Hepatocyte (in vitro differentiated cells): ENCODE measurements around the gene OR2G6. TPM values are rescaled to one million over a fixed set of nuclear protein-coding genes. Genes with fewer than 3 reads are reported as not detected.

Source experiments
- DNase-seq: peaks from one replicate; pipeline ENCODE4 v3.0.0-alpha.2; 2016; ENCODE audit warnings: low spot score
- H2AFZ ChIP-seq: fragments of 200-600 bp; sonication (generic); 2 replicates; pipeline ENCODE4 v1.6.0; 2016; ENCODE audit warnings: antibody characterized with exemption, mild to moderate bottlenecking
- H3K27ac ChIP-seq: fragments of 200-600 bp; sonication (generic); 2 replicates; pipeline ENCODE4 v1.5.1; 2016; ENCODE audit warnings: mild to moderate bottlenecking
- H3K27me3 ChIP-seq: fragments of 200-600 bp; sonication (generic); 2 replicates; pipeline ENCODE4 v1.6.1; 2016
- H3K36me3 ChIP-seq: fragments of 200-600 bp; sonication (generic); replicated peaks from 2 replicates; pipeline ENCODE4 v1.5.1; 2016; ENCODE audit warnings: low read depth; ENCODE audit not compliant: insufficient read depth
- H3K4me1 ChIP-seq: fragments of 200-600 bp; sonication (generic); 2 replicates; pipeline ENCODE4 v1.5.1; 2016; ENCODE audit warnings: mild to moderate bottlenecking, moderate library complexity; ENCODE audit not compliant: insufficient read depth
- H3K4me2 ChIP-seq: fragments of 200-600 bp; sonication (generic); 2 replicates; pipeline ENCODE4 v1.6.0; 2016
- H3K4me3 ChIP-seq: fragments of 200-600 bp; sonication (generic); 2 replicates; pipeline ENCODE4 v1.5.1; 2016; ENCODE audit warnings: mild to moderate bottlenecking
- H3K79me2 ChIP-seq: fragments of 200-600 bp; sonication (generic); 2 replicates; pipeline ENCODE4 v1.6.0; 2017; ENCODE audit warnings: mild to moderate bottlenecking
- H3K9me2 ChIP-seq: fragments of 200-600 bp; sonication (generic); replicated peaks from 2 replicates; pipeline ENCODE4 v1.6.0; 2017; ENCODE audit warnings: mild to moderate bottlenecking; ENCODE audit not compliant: insufficient read depth
- H3K9me3 ChIP-seq: fragments of 200-600 bp; sonication (generic); 2 replicates; pipeline ENCODE4 v1.5.1; 2016; ENCODE audit warnings: low read depth, mild to moderate bottlenecking
- H4K20me1 ChIP-seq: fragments of 200-600 bp; sonication (generic); 2 replicates; pipeline ENCODE4 v1.6.0; 2016; ENCODE audit warnings: mild to moderate bottlenecking; ENCODE audit not compliant: insufficient read depth, poor library complexity, severe bottlenecking
- CTCF ChIP-seq: fragments of 200-600 bp; sonication (generic); IDR thresholded peaks from 2 replicates; pipeline ENCODE4 v1.5.1; 2016; ENCODE audit warnings: antibody characterized with exemption, mild to moderate bottlenecking; ENCODE audit not compliant: poor library complexity
- EZH2 ChIP-seq: fragments of 200-600 bp; sonication (generic); IDR thresholded peaks from 2 replicates; pipeline ENCODE4 v1.6.1; 2016; ENCODE audit warnings: antibody characterized with exemption, mild to moderate bottlenecking, borderline replicate concordance
- EZH2phosphoT487 ChIP-seq: fragments of 200-600 bp; sonication (generic); IDR thresholded peaks from one replicate; pipeline ENCODE4 v1.6.1; 2018; ENCODE audit warnings: antibody characterized with exemption, mild to moderate bottlenecking, low read depth, moderate library complexity; ENCODE audit not compliant: unreplicated experiment, severe bottlenecking
- WGBS: methylation state at CpG from one replicate; pipeline ENCODE4 v1.1.6; 2016; ENCODE audit warnings: low lambda C conversion rate; ENCODE audit errors: missing lambda C conversion rate; 5-methylcytosine and 5-hydroxymethylcytosine counted together
- polyA plus RNA-seq: library from polyadenylated mRNA; unstranded; fragments of >200 nt; fragmentation: Nextera tagmentation; extraction: Ambion mirVana; gene quantifications from 2 replicates; pipeline ENCODE4 v1.2.1, GENCODE V29; 2016
- total RNA-seq: library from RNA; depleted of rRNA; stranded (reverse); fragments of >200 nt; gene quantifications from 2 replicates; pipeline ENCODE4 v1.2.3, GENCODE V29; 2014

Gene OR2G6
- total and polyA plus RNA-seq, 2 experiments from 2014 or later, result not detected

DNA sequence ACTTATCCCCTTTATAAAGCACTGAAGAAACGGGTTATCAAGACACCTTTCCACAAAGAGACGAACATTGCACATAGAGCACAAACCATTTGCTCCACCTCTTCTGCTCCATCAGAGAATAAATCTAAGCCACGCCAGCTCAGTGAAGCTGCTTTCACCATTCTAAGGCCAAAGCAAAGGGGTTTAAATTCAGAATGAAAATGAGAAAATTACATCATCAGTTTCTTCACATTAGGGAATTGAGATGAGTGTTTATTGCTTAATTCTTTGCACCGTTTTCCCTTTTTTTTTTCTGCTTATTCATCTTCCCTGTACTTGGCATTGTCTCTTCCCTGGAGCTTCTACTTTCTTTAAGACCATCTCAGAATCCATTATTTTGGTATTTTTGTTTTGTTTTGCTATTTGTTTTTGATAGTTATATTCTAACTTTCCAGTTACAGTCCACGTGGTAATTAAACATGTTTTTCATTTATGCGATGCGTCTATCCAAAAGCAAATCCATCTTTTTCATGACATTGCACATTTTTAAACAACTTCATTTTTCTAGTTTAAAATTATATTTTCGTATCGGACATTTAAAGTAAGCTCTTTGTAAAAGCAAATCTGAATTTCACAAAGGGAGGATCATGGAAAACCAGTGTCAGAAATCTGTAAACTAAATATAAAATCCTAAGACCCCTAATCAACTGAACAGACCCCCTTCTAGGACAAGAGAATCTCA, 68.5 kb downstream of the OR2G6 start:
- TF ChIP-seq EZH2, result no peak
- TF ChIP-seq EZH2phosphoT487, result no peak
- no peak for TF ChIP-seq CTCF
- no peaks in the 10 kb centered on the region for H3K4me1 ChIP-seq
- H3K27me3 ChIP-seq, result no peaks in the 10 kb centered on the region
- no peak overlapping the region for H3K4me3 ChIP-seq
- H3K36me3 ChIP-seq, result no peaks in the 10 kb centered on the region
- no peaks in the 10 kb centered on the region for H4K20me1 ChIP-seq
- H3K9me2 ChIP-seq, result no peaks in the 10 kb centered on the region
- no peak overlapping the region for H3K27ac ChIP-seq
- WGBS, result 70% methylated on average over 9 of the region's 9 CpGs
- no peak overlapping the region for H2AFZ ChIP-seq
- no peaks in the 10 kb centered on the region for H3K79me2 ChIP-seq
- H3K9me3 ChIP-seq, result no peaks in the 10 kb centered on the region
- H3K4me2 ChIP-seq, result no peak overlapping the region
- no peak for DNase-seq

Other genes with a start within 250 kb of the OR2G6 start
- gene OR2T33, start 230.1 kb upstream of the OR2G6 start, total RNA-seq, result not detected in 2 replicates
- gene OR2T33, start 230.1 kb upstream of the OR2G6 start, polyA plus RNA-seq, result not detected in 2 replicates
- gene OR2T12, start 204.6 kb upstream of the OR2G6 start, total RNA-seq, result not detected in 2 replicates
- not detected in 2 replicates for gene OR2T12, start 204.6 kb upstream of the OR2G6 start, polyA plus RNA-seq
- not detected in 2 replicates for gene OR2M7, start 183.5 kb upstream of the OR2G6 start, total RNA-seq
- gene OR2M7, start 183.5 kb upstream of the OR2G6 start, polyA plus RNA-seq, result not detected in 2 replicates
- gene OR14C36, start 159.3 kb upstream of the OR2G6 start, total RNA-seq, result not detected in 2 replicates
- not detected in 2 replicates for gene OR14C36, start 159.3 kb upstream of the OR2G6 start, polyA plus RNA-seq
- gene OR2T4, start 146.4 kb upstream of the OR2G6 start, total RNA-seq, result not detected in 2 replicates
- not detected in 2 replicates for gene OR2T4, start 146.4 kb upstream of the OR2G6 start, polyA plus RNA-seq
- gene OR2T6, start 132.3 kb upstream of the OR2G6 start, total RNA-seq, result not detected in 2 replicates
- not detected in 2 replicates for gene OR2T6, start 132.3 kb upstream of the OR2G6 start, polyA plus RNA-seq
- not detected in 2 replicates for gene OR2T1, start 105.0 kb upstream of the OR2G6 start, total RNA-seq
- gene OR2T1, start 105.0 kb upstream of the OR2G6 start, polyA plus RNA-seq, result not detected in 2 replicates
- gene OR2T2, start 62.4 kb upstream of the OR2G6 start, total RNA-seq, result not detected in 2 replicates
- gene OR2T2, start 62.4 kb upstream of the OR2G6 start, polyA plus RNA-seq, result not detected in 2 replicates
- not detected in 2 replicates for gene OR2T3, start 34.7 kb upstream of the OR2G6 start, total RNA-seq
- not detected in 2 replicates for gene OR2T3, start 34.7 kb upstream of the OR2G6 start, polyA plus RNA-seq
- not detected in 2 replicates for gene OR2T5, start 19.5 kb upstream of the OR2G6 start, total RNA-seq
- gene OR2T5, start 19.5 kb upstream of the OR2G6 start, polyA plus RNA-seq, result not detected in 2 replicates
- not detected in 2 replicates for gene OR2T29, start 54.7 kb downstream of the OR2G6 start, total RNA-seq
- not detected in 2 replicates for gene OR2T29, start 54.7 kb downstream of the OR2G6 start, polyA plus RNA-seq
- gene OR2T34, start 66.7 kb downstream of the OR2G6 start, total RNA-seq, result not detected in 2 replicates
- not detected in 2 replicates for gene OR2T34, start 66.7 kb downstream of the OR2G6 start, polyA plus RNA-seq
- gene OR2T10, start 89.6 kb downstream of the OR2G6 start, total RNA-seq, result not detected in 2 replicates
- gene OR2T10, start 89.6 kb downstream of the OR2G6 start, polyA plus RNA-seq, result not detected in 2 replicates
- gene OR2T11, start 127.0 kb downstream of the OR2G6 start, total RNA-seq, result not detected in 2 replicates
- not detected in 2 replicates for gene OR2T11, start 127.0 kb downstream of the OR2G6 start, polyA plus RNA-seq
- not detected in 2 replicates for gene OR2T35, start 137.2 kb downstream of the OR2G6 start, total RNA-seq
- not detected in 2 replicates for gene OR2T35, start 137.2 kb downstream of the OR2G6 start, polyA plus RNA-seq
- gene OR2T27, start 147.5 kb downstream of the OR2G6 start, total RNA-seq, result not detected in 2 replicates
- not detected in 2 replicates for gene OR2T27, start 147.5 kb downstream of the OR2G6 start, polyA plus RNA-seq
- not detected in 2 replicates for gene OR14I1, start 194.7 kb downstream of the OR2G6 start, total RNA-seq
- not detected in 2 replicates for gene OR14I1, start 194.7 kb downstream of the OR2G6 start, polyA plus RNA-seq
- gene LYPD8, start 247.7 kb downstream of the OR2G6 start, total RNA-seq, result not detected in 2 replicates
- gene LYPD8, start 247.7 kb downstream of the OR2G6 start, polyA plus RNA-seq, result not detected in 2 replicates